ENCODE results near the gene VSIG4. TPM values are rescaled to one million over a fixed set of nuclear protein-coding genes. Genes with fewer than 3 reads are reported as not detected.
A peak's percentile ranks its signal among the peaks of the same experiment; 100 is the strongest.

The VSIG4 gene
- total RNA-seq, 1 experiment from 2014 or later, result not detected

DNA sequence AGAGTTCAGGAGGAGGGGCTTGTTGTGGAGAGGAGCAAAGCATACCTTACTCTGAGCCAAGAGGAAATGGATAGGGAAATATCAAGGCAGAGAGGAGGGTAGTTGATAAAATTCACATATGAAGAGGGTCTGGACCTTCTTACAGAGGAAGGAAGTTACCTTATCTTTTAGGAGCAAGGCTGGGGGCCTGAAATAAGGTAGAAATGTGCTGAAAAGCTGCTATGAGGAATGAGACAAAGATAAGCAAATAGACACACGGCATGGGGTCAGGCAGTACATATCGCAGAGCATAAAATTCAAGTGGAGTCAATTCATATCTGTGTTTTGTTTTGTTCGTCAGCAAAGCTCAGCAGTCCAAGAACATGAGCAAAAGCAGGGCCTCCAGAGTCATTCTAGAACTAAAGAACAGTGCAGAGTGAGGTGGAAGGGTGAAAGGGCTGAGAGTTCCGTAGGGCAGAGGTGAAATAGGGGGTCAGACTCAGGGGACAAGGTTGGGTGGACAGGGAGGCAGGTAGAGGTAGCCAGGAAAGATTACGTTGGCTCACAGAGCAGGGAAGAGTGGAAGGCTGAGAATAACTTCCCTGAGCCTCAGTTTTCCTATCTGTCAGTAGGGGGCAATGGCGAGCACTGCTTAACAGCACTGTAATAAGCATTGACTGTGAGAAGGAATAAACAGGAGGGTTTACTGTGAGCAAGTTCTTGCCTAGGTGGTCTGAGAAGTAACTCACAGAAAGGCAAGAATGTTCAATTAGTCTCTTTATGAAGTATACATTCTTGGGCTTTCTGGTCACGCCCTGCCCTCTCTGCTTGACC, 9.2 kb downstream of the VSIG4 start:
- in situ Hi-C loops (cut with HindIII; ENCODE audit: low sequenced_read_pairs), result no loop called here
- DNase-seq (ENCODE audit: low spot score), result peak; percentile 0

DNA sequence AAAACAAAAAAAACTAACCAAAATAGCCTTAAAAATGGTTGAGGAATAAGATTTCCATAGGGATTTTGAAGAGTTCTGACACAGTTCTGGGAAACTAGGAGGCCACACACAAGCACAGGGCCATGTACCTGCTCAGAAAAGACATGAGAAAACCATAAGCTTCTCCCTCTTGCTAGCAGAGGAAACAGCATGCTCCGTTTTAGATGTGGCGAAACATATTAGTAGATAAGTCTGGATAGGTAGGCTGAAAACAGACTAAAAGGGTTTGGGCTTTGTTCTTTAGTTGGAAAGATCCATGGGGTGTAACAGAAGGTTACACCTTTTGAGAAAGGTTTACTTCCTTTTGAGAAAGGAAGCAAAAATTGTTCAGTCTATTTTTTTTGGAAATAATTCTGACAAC, 10.9 kb downstream of the VSIG4 start:
- in situ Hi-C loops (cut with HindIII; ENCODE audit: low sequenced_read_pairs), result no loop called here
- DNase-seq (ENCODE audit: low spot score), result no peak

DNA sequence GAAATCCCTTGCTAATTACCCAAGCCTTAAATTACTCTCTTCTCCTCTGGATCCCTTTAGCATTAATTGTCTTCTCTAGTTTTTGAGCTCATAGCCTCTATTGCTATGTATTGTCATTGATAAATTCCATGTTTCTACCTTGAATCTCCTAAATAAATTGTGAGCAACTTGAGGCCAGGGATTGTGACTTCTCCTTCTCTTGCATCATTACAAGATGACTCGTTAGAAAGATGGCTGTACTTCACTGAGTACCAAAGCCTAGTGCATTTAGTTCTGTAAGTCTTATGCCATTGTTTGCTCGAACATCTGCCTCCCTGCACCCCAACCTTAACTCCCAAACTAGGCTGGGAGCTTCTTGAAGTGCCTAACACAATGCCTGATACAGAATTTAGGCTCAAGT, 15.3 kb downstream of the VSIG4 start:
- DNase-seq (ENCODE audit: low spot score), result no peak
- in situ Hi-C loops (cut with HindIII; ENCODE audit: low sequenced_read_pairs), result no loop called here

DNA sequence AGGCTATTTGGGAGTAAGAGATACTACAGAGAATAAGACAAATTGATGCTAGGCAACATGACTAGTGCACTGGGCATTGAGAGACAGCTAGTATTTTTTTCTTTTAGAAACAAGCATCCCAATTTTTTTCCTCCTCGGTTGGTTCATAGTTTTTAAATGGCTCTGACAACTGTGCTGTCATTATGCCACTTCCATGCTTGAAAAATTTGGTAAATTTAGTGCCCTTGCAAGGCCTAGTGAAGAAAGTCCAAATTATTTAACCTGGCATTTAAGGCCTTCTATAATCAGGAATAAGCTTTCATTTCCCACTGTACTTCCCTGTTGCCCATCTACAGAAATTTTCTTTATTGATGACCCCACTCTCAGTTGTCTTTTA, 15.8 kb downstream of the VSIG4 start:
- in situ Hi-C loops (cut with HindIII; ENCODE audit: low sequenced_read_pairs), result no loop called here
- DNase-seq (ENCODE audit: low spot score), result no peak

DNA sequence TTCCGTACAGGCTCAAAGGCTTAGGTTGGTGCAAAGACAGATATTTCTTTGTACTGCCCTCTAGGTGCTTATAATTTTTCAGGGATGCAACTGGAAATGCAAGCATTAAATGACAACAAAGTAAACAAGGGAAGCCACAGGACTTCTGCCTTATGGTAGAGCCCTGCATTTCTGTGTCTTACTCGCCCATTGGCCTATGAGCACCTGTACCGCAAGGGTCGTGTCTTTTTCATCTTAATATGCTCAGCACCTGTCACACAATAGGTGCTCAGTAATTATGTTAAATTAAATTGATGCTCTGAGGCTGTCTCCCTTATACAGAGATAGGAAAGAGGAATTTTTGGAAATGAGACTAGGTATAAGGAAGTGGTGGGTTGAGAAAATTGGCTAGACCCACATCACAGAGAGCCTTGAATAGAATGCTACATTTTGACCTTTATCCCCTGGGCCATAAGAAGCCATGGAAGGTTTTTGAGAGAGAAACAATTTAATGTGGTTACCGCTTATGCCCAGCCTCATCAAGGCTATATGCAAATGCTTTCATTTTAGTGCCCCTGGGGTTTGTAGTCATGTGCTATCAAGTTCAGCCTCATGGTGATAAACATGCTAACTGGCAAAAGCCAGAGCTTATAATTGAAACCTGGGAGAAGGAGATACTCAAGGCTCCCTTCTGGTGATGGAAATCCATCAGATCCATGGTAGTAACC, 16.3 kb downstream of the VSIG4 start:
- no peak for DNase-seq (ENCODE audit: low spot score)
- in situ Hi-C loops (cut with HindIII; ENCODE audit: low sequenced_read_pairs), result no loop called here

DNA sequence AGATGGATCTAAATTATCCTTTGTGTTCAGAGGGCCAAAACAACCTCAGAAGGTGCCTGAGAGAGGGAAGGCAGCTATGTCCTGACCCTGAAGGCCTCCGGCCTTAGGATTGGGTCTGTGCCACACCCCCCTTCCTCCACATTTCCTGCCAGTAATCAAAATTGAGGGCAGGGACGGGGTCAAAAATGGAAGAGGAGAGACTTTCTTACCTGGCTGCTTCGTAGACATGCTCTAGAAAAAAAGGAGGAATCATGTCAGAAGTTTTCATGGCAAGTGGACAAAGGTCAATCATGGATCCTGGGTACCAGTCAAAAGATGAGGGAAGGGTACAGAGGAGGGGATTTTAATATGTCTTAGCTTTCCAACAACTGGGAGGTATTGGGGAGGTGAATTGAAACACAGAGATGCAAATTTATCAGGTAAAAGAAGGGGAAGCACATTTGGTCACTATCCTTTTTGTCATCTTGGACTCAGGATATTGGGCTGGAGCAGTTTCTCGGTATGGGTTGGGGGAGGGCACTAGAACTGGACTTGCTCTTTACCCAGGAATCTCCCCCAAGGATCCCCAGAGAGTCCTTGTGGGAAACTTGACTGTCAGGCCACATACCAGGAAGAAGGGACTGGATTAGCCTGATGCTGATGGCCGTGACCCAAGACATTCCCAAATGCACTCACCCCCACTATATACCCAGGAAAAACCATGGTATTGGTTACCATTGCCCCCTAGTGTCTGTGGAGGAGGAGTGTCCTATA, 17.1 kb downstream of the VSIG4 start:
- no peak for DNase-seq (ENCODE audit: low spot score)
- in situ Hi-C loops (cut with HindIII; ENCODE audit: low sequenced_read_pairs), result no loop called here

DNA sequence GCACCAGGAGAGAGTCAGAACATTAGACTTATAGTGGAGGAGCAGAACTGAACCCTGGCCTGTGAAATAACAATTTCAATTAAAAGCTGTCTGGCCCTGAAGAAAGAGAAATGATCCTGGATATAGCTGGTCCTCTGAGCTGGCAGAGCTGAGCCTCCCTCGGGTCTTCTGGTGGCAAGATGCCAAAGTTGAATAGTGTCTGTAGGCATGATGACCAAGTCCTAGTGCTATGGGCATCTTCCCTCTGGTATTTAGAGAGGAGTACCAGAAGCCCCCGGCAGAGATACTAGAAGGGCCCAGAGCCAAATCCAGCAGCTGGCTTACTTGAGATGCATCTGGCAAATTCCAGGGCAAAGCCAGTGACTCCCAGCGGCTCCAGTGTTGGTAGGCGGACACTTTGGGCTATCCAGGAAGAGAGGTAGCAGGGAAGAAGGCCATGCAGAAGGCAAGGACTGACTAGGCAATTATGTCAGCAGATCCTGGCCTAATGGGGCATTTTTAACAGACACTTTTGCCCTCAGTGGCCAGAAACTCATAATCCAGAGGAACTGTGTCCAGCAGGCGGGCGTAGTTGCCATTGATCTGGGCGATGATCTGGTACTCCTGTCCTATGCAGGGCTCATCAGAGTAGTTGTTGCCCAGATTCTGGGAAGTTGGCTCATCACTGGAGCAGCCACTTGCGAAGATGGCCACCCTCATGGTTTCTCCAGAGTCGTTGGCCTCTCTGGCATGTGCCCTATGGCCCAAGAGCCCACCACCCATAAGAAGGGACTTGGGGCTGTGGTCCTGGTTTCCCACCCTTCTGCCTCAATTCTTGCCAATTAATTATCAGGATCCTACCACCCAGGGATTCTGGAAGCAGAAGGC, 17.9 kb downstream of the VSIG4 start:
- in situ Hi-C loops (cut with HindIII; ENCODE audit: low sequenced_read_pairs), result no loop called here
- DNase-seq (ENCODE audit: low spot score), result no peak

DNA sequence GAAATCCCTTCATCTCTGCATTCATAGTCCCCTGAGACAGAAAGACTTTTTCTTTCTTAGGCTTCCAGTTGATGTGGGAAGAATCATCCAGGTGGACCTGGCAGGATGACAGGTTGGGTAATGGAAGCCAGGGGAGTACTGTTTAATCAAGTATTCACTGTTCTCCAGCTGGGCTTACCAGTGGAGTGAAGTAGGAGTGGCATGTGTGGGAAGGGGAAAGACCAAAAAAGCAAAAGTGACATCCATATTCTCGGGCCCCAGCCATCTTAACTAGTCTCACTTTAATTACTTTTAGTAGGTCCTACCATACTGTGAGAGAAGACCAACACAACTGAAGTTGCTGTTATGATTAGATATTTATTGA, 18.5 kb downstream of the VSIG4 start:
- no peak for DNase-seq (ENCODE audit: low spot score)
- in situ Hi-C loops (cut with HindIII; ENCODE audit: low sequenced_read_pairs), result no loop called here

DNA sequence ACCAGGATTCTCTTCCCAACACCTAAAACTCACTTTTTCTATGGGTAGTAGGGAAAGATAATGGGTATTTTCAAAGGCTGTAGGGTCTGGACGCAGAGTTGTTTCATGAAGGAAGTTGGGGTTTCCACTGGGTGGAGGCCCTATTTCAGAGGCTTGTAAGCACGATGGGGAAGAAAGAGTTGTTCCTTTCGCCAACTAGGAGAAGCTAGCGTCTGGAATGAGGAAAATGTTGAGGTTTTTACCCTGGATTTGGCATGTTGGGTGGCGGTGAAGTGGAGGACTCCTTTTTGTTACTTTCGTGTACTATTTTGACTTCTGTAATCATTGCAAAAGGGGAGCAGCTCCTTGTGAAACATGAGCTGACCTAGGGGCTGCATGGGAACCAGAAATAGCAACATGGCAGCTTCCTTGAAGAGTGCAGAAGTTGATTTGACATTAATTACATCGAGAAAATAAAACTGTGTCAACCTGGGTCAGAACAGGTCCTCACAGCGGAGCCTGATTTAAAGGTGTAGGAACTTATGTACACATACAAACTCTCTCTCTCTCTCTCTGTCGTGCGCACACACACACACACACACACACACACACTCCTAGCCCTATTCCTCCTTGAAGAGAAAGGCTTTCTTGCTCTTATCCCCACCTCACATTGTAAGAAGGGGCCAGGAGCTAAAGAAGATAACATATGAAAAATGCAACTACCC, 19.1 kb downstream of the VSIG4 start:
- in situ Hi-C loops (cut with HindIII; ENCODE audit: low sequenced_read_pairs), result no loop called here

DNA sequence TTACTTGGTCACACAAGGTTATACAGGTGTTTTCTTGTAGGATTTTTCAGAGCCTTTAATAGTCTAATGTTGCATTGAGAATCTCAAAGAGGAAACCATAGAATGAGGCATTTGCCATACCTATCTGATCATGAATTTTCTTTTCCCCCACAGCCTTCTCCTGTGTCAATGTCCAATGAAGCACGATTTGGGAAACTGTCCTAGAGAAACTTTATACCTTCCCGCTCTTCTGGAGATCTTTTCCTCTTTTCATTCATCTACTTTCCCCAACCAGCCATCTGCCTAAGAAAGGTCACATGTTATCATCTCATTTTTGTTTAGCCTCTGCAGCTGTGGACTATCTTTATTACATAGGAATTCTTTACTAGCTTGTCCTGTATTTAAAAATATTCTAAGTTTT, 19.9 kb downstream of the VSIG4 start:
- DNase-seq (ENCODE audit: low spot score), result no peak
- in situ Hi-C loops (cut with HindIII; ENCODE audit: low sequenced_read_pairs), result no loop called here

More for the DNA sequence above, 19.1 kb downstream of the VSIG4 start:
- no peak for DNase-seq (ENCODE audit: low spot score)

DNA sequence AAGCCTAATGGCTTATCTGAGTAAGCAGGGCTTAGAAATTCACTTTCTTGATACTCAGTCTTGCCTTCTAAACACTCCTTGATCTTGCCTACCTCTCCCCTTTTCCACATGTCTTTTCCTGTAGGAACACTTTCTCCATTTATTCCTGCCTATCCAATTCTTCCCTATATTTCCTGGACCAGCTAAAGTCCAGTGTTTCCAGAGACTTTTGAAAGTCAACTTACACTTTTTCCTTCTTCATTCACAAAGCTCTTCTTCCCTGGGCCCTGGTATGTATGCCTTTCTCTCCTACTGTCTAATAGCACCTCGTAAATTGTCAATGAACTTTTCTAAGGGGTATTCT, 20.6 kb downstream of the VSIG4 start:
- in situ Hi-C loops (cut with HindIII; ENCODE audit: low sequenced_read_pairs), result no loop called here
- DNase-seq (ENCODE audit: low spot score), result no peak

DNA sequence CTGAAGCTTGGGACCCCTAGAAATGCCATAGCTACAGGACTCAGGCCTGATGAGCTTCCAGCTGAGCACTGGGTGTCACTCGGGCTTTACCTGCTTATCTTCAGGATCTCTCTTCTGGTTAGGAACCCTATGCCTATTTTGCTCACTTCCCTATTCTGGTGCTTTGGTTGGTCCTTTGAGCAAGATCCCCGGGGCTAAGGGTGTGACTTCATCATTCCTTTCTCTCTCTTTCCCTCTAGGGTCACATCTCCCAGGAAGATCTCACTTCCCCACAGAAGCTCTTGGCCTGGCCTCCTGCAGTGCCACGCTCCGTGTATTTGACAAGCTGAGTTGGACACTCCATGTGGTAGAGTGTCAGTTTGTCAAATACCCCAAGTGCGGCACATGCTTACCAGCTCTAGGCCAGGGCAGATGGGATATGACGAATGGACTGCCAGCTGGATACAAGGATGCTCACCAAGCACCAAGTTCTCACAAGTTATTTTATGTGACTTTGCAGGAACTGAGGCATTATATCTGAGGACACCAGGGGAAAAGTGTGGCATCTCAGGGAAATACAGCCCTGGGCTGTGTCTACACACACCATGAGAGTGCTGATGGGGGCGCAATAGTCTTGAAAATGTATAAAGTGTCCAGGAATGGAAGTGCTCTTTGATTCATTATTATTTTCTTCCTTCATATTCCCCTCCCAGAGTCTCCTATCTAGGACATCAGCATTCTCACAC, 21.1 kb downstream of the VSIG4 start:
- in situ Hi-C loops (cut with HindIII; ENCODE audit: low sequenced_read_pairs), result no loop called here
- no peak for DNase-seq (ENCODE audit: low spot score)

DNA sequence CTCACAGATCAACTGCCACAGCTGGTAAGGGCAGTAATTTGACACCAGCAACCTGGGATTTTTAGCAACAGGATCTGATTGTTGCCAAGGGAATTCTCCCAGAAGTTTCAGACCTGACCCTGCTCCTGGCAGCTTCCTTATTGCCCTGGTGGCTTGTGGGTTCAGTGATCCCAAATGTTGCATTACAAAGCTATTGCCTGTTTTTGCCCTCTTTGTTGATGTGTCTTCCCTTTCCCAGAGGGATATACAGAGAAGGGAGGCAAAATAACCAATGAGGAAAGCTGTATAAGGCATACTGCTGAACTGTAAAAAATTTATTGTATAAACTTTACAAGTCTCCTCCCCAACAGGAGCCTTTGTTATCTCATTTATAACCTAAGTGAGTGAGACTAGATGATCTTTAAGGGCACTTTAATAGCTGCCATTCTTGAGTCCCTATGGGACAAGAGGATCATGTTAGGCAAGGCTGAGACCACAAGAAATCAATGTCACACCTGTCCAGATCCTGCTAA, 22.2 kb downstream of the VSIG4 start:
- no peak for DNase-seq (ENCODE audit: low spot score)
- in situ Hi-C loops (cut with HindIII; ENCODE audit: low sequenced_read_pairs), result no loop called here

DNA sequence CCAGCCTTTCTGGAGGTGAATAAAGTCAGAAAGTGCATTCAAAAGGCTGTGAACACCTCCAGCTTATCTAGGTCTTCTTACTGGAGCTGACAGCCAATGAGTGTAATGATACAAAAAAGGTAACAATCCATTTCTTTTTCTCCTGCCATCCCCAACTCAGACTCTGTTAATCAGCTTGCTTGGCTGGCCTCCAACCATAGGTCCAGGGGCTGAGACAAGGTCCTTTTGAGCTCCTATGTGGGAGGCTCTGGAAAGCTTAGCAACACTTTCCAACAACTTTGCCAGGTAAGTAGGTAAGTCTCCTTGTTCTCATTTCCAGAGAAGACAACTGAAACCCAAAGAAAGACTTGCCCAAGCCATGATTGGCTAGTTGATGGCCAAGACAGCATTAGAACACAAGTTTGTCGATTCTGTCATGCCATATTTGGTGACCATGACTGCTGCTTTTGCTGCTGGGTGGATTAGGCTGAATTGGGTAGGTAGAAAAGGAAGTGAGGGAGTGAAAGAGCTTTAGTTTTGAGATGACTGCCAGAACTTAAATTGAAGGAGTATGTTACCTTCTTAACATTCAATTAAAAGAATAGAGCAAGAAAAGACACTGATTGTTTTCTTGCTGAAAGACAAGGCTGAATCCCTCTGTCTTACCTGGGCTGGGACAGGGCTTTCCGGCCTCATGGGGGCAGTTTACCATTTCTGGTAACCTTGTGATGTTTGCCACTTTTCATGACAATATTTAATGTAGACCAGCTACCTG, 22.8 kb downstream of the VSIG4 start:
- no peak for DNase-seq (ENCODE audit: low spot score)
- in situ Hi-C loops (cut with HindIII; ENCODE audit: low sequenced_read_pairs), result no loop called here

DNA sequence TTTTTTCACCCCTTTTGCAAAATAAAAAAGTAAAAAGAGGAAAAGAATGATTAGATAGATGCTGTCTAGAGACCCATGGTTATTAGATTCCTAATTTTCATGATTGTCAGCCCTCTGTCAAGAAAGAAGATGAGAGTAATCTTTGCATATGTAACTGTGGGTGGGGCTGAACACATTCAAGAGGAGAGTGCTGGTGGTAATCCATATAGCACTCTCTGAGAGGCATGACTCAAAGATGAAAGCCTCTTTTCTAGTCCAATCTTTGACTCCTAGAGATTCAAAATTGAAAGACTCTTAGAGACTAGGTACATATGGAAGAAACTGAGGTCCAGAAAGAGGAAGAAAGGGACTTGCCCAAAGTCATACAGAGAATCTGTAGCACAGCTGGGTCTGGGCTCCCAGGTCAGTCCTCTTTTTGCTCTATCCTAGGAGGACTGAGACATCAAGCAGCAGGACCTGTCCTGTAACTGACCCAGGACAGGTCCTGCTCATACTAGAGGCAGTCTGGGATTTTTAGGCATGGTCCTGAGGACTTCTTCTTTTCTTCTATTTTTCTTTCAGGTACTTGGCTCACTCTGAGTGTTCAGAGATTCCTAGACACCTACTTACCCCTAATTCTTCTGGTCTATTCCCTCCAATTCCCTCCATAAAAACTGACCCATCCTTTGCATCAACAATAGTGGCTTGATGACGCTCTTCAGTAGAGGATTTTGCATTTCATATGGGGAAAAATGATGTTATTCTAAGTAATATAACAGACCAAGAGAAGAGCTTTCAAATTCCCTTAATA, 23.8 kb downstream of the VSIG4 start:
- no peak for DNase-seq (ENCODE audit: low spot score)
- in situ Hi-C loops (cut with HindIII; ENCODE audit: low sequenced_read_pairs), result no loop called here

DNA sequence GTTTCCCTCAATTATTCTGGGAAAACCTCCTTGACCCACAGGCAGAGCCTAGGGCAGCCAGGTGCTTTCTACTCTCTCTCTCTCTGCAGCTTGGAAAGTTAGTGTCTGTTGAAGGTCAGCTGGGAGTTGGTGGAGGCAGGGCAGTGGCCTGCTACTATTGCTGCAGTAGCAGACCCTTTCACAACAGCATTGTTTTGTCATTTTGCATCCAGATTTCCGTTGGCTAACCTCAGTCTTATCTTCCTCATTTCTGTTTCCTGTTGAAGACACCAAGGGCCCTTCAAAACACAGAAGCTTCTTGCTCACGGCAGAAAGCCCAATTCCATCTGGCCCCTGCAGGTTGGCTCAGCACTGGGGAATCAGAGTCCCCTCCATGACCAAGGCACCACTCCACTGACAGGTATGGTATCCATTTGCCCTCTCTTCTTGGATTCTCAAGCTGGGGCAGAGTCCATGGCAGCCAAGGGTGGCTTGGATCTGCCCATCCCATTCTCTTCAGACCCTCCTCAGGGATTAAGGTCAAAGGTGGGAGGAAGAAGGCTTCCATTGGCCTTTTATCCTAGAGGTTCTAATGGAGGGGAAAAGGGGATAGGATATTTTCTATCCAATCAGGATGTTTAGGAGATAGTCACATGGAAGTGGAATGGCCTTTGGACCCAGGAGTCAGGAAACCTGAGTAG, 24.6 kb downstream of the VSIG4 start:
- DNase-seq (ENCODE audit: low spot score), result no peak
- in situ Hi-C loops (cut with HindIII; ENCODE audit: low sequenced_read_pairs), result no loop called here
